HG03571 (cell line): ENCODE data around the gene SMARCD3.

Source experiments
- ATAC-seq: cut with Tn5 transposase; IDR thresholded peaks from one replicate; pipeline ENCODE4 v1.9.1; 2021; ENCODE audit not compliant: unreplicated experiment

Gene SMARCD3

GRCh38 chr7:151272877-151273276 is 24.4 kb upstream of the SMARCD3 start:
- no peak for ATAC-seq

DNA sequence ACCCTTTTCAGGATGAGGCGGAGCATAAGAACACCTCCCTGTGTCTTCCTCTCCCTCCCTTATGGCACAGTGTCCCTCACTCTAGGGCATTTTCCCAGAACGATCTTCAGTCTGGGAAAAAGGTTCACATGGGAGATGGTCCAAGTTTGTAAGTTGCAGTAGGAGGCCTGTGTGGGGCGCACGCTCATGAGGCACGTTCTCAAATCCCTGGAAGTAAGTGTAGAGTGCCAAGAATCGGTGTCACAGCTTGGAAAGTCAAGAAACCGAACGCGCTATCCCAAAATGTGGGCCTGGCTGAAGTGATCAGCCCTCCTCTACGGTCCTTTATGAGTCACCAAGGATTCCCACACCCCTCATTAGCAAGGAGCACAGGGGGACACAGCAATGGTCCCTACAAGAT is 23.9 kb upstream of the SMARCD3 start:
- ATAC-seq, result no peak

DNA sequence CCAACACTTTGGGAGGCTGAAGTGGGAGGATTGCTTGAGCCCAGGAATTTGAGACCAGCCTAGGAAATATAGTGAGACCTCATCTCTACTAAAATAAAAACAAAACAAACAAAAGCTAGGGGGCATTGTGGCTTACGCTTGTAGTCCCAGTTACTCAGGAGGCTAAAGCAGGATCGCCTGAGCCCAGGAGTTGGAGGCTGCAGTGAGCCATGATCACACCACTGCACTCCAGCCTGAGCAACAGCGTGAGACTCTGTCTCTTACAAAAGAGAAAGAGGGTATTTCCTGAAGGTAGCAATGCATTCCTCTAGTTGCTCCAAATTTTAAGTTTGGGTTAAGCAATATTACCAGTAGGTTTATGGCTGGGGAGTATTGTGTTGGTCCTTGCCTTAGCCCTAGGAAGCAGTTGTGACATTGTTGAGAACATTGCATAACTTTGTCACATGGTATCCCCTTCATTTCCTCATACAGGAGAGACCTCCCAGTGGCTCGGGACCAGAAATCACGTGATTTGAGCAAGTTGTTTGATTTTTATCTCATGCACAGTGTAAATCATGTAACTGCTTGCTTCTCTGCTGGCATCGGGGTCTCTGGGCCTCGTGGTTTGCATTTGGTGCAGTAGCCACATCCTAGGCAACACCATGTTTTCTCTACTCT is 23.3 kb upstream of the SMARCD3 start:
- no peak for ATAC-seq

- no peak for ATAC-seq
Observed at GRCh38 chr7:151269511-151269910, 21.0 kb upstream of the SMARCD3 start.

GRCh38 chr7:151265351-151265931 is 16.9 kb upstream of the SMARCD3 start:
- ATAC-seq, result no peak

DNA sequence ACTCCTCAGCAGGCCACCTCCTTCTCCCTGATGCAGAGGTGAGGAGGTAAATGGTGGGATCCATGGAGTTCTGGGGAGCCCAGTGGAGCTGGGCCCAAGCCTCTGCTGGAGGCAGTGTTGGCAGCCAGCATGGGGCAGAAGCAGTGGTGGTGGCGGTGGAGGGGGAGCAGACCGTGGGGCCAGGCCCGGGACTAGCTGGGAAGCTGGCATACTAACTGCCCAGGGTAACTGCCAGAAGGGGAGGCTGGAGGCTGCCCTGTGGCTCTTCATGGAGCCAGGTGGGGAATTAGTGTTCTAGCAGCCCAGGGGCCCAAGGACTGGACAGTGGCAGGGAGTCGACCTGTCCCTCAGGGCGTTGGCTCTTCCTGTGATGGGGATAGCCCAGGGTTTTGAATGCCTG is 16.1 kb upstream of the SMARCD3 start:
- no peak for ATAC-seq

DNA sequence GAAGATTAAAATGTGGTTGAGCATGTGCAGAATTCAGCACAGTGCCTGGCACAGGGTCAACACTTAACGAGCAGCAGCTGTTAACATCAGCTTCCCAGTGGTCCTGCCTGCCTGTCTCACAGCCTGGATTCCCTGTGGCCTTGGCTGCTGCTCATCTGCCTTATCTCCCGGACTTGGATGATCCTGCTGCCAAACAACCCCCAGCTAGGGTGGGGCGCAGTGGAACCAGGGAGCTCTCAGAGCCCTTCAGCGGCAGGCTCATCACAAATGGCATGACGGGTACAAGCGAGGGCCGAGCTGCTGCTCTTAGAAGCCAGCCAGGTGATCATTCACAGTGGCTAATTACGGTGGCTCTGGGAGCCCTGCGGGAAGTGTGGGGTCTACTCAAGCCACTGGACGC is 13.0 kb upstream of the SMARCD3 start:
- ATAC-seq, result no peak

- no peak for ATAC-seq
Observed at GRCh38 chr7:151260883-151261282, 12.4 kb upstream of the SMARCD3 start.

- ATAC-seq, result no peak
Observed at GRCh38 chr7:151260471-151260870, 12.0 kb upstream of the SMARCD3 start.

GRCh38 chr7:151257990-151258389 is 9.5 kb upstream of the SMARCD3 start:
- no peak for ATAC-seq

DNA sequence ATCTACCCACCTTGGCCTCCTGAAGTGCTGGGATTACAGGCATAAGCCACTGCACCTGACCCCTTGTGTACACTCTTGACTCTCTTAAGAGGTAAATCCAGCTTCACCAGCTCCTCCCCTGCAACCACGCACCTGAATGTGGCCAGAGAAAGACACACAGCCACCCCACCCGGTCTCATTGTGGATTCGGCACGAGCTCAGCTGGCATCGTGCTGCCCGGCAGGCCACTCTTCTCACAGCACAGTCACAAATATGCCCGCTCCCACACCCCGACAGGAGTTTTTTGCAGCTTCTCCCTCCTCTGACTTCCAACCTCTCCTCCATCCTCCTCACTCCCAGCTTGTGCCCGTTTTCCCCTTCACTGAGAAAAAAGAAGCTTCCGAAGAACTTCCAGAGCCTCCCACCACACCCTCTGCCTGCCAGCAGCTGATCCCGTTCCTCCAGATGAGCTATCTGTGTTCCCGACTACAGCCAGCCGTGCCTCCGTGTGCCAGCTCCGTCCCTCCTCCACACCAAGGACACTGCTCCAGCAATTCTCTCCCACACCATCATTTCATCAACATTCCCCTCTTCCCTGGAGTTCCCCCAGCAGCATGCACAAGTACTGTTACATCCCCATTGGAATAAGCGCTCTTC is 8.0 kb upstream of the SMARCD3 start:
- ATAC-seq, result no peak

DNA sequence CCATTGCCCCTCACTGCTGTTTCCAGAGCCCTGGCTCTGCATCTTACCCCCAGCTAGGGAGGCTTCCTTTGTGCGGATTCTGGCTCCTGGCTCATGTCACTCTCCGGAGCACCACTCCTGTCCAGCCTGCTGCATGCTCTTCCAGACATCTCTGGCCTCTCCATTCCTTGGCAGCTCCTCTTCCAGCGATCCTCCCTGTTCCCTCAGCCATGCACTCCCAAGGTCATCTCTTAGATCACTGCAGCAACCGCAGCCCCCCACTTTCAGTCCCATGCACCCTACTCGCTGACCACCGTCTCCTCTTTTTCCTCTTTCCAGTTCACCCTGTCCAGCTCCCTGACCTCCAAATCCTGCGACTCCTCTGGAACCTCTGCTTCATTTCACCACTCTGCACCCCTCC is 6.9 kb upstream of the SMARCD3 start:
- no peak for ATAC-seq

GRCh38 chr7:151254851-151255250 is 6.4 kb upstream of the SMARCD3 start:
- no peak for ATAC-seq

DNA sequence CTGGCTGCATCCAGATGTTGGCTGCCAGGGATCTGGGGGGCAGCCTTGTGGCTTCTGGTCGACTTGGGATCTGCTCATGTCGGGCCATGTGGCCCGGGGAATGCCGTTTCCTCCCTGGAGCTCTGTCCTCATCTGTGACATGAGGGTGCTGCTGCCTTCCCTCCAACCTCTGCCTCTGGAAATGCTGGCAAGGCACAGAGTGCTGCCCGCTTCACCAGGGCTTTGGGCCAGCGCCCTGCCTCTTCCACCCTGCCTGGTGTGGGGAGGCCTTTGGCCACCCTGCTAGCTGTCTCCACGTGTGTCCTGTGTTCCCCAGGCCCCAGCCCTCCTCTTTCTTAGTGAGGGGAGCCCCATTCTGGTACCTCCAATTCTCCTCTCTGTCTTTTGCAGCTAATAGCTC is 5.8 kb upstream of the SMARCD3 start:
- ATAC-seq, result no peak

DNA sequence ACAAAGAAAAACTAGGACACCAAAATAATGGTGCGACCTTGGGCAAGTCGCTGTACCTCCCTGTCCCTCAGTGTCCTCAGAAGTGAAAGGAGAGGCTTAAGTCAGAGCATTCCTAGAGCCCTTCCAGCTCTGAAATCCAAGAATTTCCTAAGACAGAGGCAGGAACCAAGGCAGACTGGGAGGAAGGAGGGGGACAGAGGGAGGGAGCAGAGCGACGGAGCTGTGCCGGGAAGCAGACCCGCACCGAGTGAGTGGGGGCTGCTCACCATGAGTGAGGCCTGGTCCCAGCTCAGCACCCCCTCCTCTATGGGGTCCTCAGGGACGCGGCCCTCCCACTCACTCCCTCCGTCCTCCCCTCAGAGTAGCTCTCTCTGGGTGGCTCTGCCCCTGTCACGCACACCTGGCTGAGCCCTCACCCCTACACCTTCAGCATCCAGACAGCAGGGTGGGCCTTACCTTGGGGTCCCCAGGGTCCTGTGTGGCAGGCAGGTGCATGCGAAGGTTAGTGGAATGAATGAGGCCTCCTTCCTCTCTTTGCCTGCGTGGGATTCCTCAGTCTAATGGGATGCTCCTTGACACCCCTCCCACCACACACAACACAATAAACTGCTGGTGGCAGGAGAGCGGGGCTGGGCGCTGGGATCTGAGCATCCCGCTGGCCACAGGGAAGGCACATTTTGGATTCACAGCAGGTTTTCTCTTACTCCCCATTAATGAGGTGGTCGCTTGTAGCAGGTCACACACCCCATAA is 4.6 kb upstream of the SMARCD3 start:
- no peak for ATAC-seq

DNA sequence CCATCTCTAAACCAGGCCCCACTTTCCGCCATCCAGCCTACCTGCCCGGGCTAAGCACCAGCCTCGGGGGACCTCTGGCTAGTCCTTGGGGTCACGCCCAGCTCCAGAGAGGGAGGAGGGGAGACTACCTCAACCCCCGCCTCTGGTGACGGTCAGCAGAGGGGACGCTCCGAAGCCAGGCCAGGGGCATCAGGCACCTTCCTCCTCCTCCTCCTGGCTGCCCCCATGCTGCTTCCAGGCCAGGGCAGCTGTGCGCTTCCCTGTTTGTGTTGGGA is 4.0 kb upstream of the SMARCD3 start:
- ATAC-seq, result no peak

GRCh38 chr7:151251689-151252560 is 3.4 kb upstream of the SMARCD3 start:
- no peak for ATAC-seq

GRCh38 chr7:151251328-151251688 is 2.8 kb upstream of the SMARCD3 start:
- ATAC-seq, result no peak

- no peak for ATAC-seq
Observed at GRCh38 chr7:151250181-151251132, 2.0 kb upstream of the SMARCD3 start.

GRCh38 chr7:151249732-151250072 is 1.2 kb upstream of the SMARCD3 start:
- ATAC-seq, result no peak
